Psoas muscle (tissue), 8 donors: ENCODE measurements around the gene TMF1. TPM values are rescaled to one million over a fixed set of nuclear protein-coding genes. Genes with fewer than 3 reads are reported as not detected.

Source experiments
- ATAC-seq, 4 donors: fragments of 200-7000 bp; cut with Tn5 transposase; one replicate each; pipeline ENCODE4 v1.9.1; 2020; ENCODE audit warnings: moderate library complexity in 3 of 4, mild to moderate bottlenecking in 2 of 4
- DNase-seq, 2 donors: peaks; one replicate each; pipeline ENCODE4 v3.0.0-alpha.2; 2020
- H3K27ac ChIP-seq: fragments of 200-600 bp; one replicate; pipeline ENCODE4 v1.8.0; 2022
- H3K27me3 ChIP-seq, 3 donors: fragments of 200-600 bp in 1 of 3; one replicate each; pipeline versions ENCODE4 v1.6.1 to v1.8.0; 2013 to 2022; ENCODE audit warnings: low read length in 2 of 3, mild to moderate bottlenecking in 2 of 3, moderate library complexity in 1 of 3; ENCODE audit not compliant: insufficient read depth in 3 of 3
- H3K36me3 ChIP-seq, 2 donors: fragments of 200-600 bp in 1 of 2; one replicate each; pipeline versions ENCODE4 v1.6.1 to v1.8.0; 2013 to 2022; ENCODE audit warnings: low read depth in 1 of 2, mild to moderate bottlenecking in 1 of 2, moderate library complexity in 1 of 2; ENCODE audit not compliant: insufficient read depth in 1 of 2
- H3K4me1 ChIP-seq: fragments of 200-600 bp; one replicate; pipeline ENCODE4 v1.8.0; 2022
- H3K4me3 ChIP-seq: fragments of 200-600 bp; one replicate; pipeline ENCODE4 v1.8.0; 2022; ENCODE audit warnings: mild to moderate bottlenecking
- H3K9me3 ChIP-seq: fragments of 200-600 bp; one replicate; pipeline ENCODE4 v1.8.0; 2022
- CTCF ChIP-seq: fragments of 200-600 bp; IDR thresholded peaks from one replicate; pipeline ENCODE4 v1.8.0; 2022; ENCODE audit warnings: antibody characterized with exemption
- WGBS, 3 donors: extraction: QIAGEN DNeasy Blood & Tissue Kit; methylation state at CpG; one replicate each; pipeline versions ENCODE4 v1.1.6 to v1.1.7; 2013; 5-methylcytosine and 5-hydroxymethylcytosine counted together
- intact Hi-C, 2 donors: fragments of 100-400 bp; cut with DNase I; formaldehyde crosslinking; loops; one replicate each; pipeline versions ENCODE4 v1.11.0 to v1.14.2; 2022
- polyA plus RNA-seq, 3 donors: library from polyadenylated mRNA; stranded (reverse); fragments of 200-250 nt; gene quantifications; one replicate each; pipeline ENCODE4 v1.2.3, GENCODE V29; 2013
- total RNA-seq, 4 donors: library from RNA; stranded (reverse); fragmentation: NEBNext Ultra II Directional in 2 of 4; extraction: Animal tissue kit (Norgen Biotek cat#: 25700) in 2 of 4; gene quantifications; one replicate each; pipeline versions ENCODE4 v1.2.1 to v1.2.4, GENCODE V29; 2021 to 2023
- donor health status: healthy with polysubstance abuse.
- donor health status: DM: no; HTN: no; CAD: no; lungs with moderate emphysema.
- donor health status: Bipolar disorder and iron deficiency.
- donor health status: healthy.
- donor health status: DM: yes; HTN: yes; CAD: no.
- donor health status: DM: no; HTN: no; CAD: no.
- donor health status: DM: no; HTN: no; CAD: no.
- donor health status: DM: yes; HTN: yes; CAD: no.

Gene TMF1
- total and polyA plus RNA-seq, 7 donors: 6.7 to 31.5 (median 25.9) TPM

GRCh38 chr3:69004138-69004537, 48.0 kb downstream of the TMF1 start:
- no peak for TF ChIP-seq CTCF
- no peak overlapping the region for H3K27ac ChIP-seq
- WGBS, 3 donors: 67 to 78% (median 72%) methylated on average over 9 of the region's 9 CpGs

GRCh38 chr3:68999605-69000004, 52.5 kb downstream of the TMF1 start:
- Histone ChIP-seq H3K36me3 (peaks cover 13 to 98% of the 10 kb centered on the region in 2 donors), H3K9me3 (no peaks in the 10 kb centered on the region), H3K4me3 (no peak overlapping the region), H3K4me1 (no peaks in the 10 kb centered on the region), H3K27ac (no peak overlapping the region), H3K27me3 (no peaks in the 10 kb centered on the region)
- intact Hi-C loops: no loop called here
- 85 to 89% (median 88%) methylated on average over 1 of the region's 1 CpG for WGBS, 3 donors
- ATAC-seq (no peak), DNase-seq (no peak)
- no peak for TF ChIP-seq CTCF

More at GRCh38 chr3:69004138-69004537, 48.0 kb downstream of the TMF1 start:
- DNase-seq (no peak), ATAC-seq (no peak)
- Histone ChIP-seq H3K4me3 (no peak overlapping the region), H3K36me3 (peaks cover 18 to 98% of the 10 kb centered on the region in 2 donors), H3K27me3 (no peaks in the 10 kb centered on the region), H3K4me1 (peaks cover 4% of the 10 kb centered on the region), H3K9me3 (no peaks in the 10 kb centered on the region)
- intact Hi-C loops: no loop called here

GRCh38 chr3:68999158-68999557, 53.0 kb downstream of the TMF1 start:
- Histone ChIP-seq H3K36me3 (peaks cover 13 to 98% of the 10 kb centered on the region in 2 donors), H3K27ac (no peak overlapping the region), H3K9me3 (no peaks in the 10 kb centered on the region), H3K4me1 (no peaks in the 10 kb centered on the region), H3K4me3 (no peak overlapping the region), H3K27me3 (no peaks in the 10 kb centered on the region)
- no peak for ATAC-seq
- TF ChIP-seq CTCF: no peak
- intact Hi-C loops: no loop called here
- no peak for DNase-seq

- Histone ChIP-seq H3K4me1 (no peaks in the 10 kb centered on the region), H3K27ac (no peak overlapping the region), H3K27me3 (no peaks in the 10 kb centered on the region), H3K4me3 (no peak overlapping the region), H3K9me3 (no peaks in the 10 kb centered on the region), H3K36me3 (peaks cover 6 to 98% of the 10 kb centered on the region in 2 donors)
- DNase-seq (no peak), ATAC-seq (peak in 1 of 4 donors; percentile 20)
- no peak for TF ChIP-seq CTCF
- intact Hi-C loops: no loop called here
- WGBS, 3 donors: 88 to 96% (median 88%) methylated on average over 6 of the region's 6 CpGs
Measured at GRCh38 chr3:68997887-68998286, 54.2 kb downstream of the TMF1 start.

- peaks cover 6 to 98% of the 10 kb centered on the region in 2 donors for H3K36me3 ChIP-seq
- H3K27ac ChIP-seq: peak overlapping the region; percentile 30
- intact Hi-C loops: no loop called here
- H3K4me3 ChIP-seq: no peak overlapping the region
- TF ChIP-seq CTCF: no peak
- ATAC-seq (peak; percentile 65 to 94 (median 79)), DNase-seq (no peak)
- no peaks in the 10 kb centered on the region for H3K4me1 ChIP-seq
- no peaks in the 10 kb centered on the region for H3K27me3 ChIP-seq
- WGBS, 3 donors: 54 to 59% (median 55%) methylated on average over 8 of the region's 8 CpGs
- no peaks in the 10 kb centered on the region for H3K9me3 ChIP-seq
Measured at GRCh38 chr3:68996356-68996995, 55.7 kb downstream of the TMF1 start.
